Hepatocyte (in vitro differentiated cells): ENCODE data around the gene LHPP. TPM values are rescaled to one million over a fixed set of nuclear protein-coding genes. Genes with fewer than 3 reads are reported as not detected.

Experiments
- DNase-seq: peaks from one replicate; pipeline ENCODE4 v3.0.0-alpha.2; 2016; ENCODE audit warnings: low spot score
- H2AFZ ChIP-seq: fragments of 200-600 bp; sonication (generic); 2 replicates; pipeline ENCODE4 v1.6.0; 2016; ENCODE audit warnings: antibody characterized with exemption, mild to moderate bottlenecking
- H3K27ac ChIP-seq: fragments of 200-600 bp; sonication (generic); 2 replicates; pipeline ENCODE4 v1.5.1; 2016; ENCODE audit warnings: mild to moderate bottlenecking
- H3K27me3 ChIP-seq: fragments of 200-600 bp; sonication (generic); 2 replicates; pipeline ENCODE4 v1.6.1; 2016
- H3K36me3 ChIP-seq: fragments of 200-600 bp; sonication (generic); replicated peaks from 2 replicates; pipeline ENCODE4 v1.5.1; 2016; ENCODE audit warnings: low read depth; ENCODE audit not compliant: insufficient read depth
- H3K4me1 ChIP-seq: fragments of 200-600 bp; sonication (generic); 2 replicates; pipeline ENCODE4 v1.5.1; 2016; ENCODE audit warnings: mild to moderate bottlenecking, moderate library complexity; ENCODE audit not compliant: insufficient read depth
- H3K4me2 ChIP-seq: fragments of 200-600 bp; sonication (generic); 2 replicates; pipeline ENCODE4 v1.6.0; 2016
- H3K4me3 ChIP-seq: fragments of 200-600 bp; sonication (generic); 2 replicates; pipeline ENCODE4 v1.5.1; 2016; ENCODE audit warnings: mild to moderate bottlenecking
- H3K79me2 ChIP-seq: fragments of 200-600 bp; sonication (generic); 2 replicates; pipeline ENCODE4 v1.6.0; 2017; ENCODE audit warnings: mild to moderate bottlenecking
- H3K9me2 ChIP-seq: fragments of 200-600 bp; sonication (generic); replicated peaks from 2 replicates; pipeline ENCODE4 v1.6.0; 2017; ENCODE audit warnings: mild to moderate bottlenecking; ENCODE audit not compliant: insufficient read depth
- H3K9me3 ChIP-seq: fragments of 200-600 bp; sonication (generic); 2 replicates; pipeline ENCODE4 v1.5.1; 2016; ENCODE audit warnings: low read depth, mild to moderate bottlenecking
- H4K20me1 ChIP-seq: fragments of 200-600 bp; sonication (generic); 2 replicates; pipeline ENCODE4 v1.6.0; 2016; ENCODE audit warnings: mild to moderate bottlenecking; ENCODE audit not compliant: insufficient read depth, poor library complexity, severe bottlenecking
- EZH2 ChIP-seq: fragments of 200-600 bp; sonication (generic); IDR thresholded peaks from 2 replicates; pipeline ENCODE4 v1.6.1; 2016; ENCODE audit warnings: antibody characterized with exemption, mild to moderate bottlenecking, borderline replicate concordance
- EZH2phosphoT487 ChIP-seq: fragments of 200-600 bp; sonication (generic); IDR thresholded peaks from one replicate; pipeline ENCODE4 v1.6.1; 2018; ENCODE audit warnings: antibody characterized with exemption, mild to moderate bottlenecking, low read depth, moderate library complexity; ENCODE audit not compliant: unreplicated experiment, severe bottlenecking
- WGBS: methylation state at CpG from one replicate; pipeline ENCODE4 v1.1.6; 2016; ENCODE audit warnings: low lambda C conversion rate; ENCODE audit errors: missing lambda C conversion rate; 5-methylcytosine and 5-hydroxymethylcytosine counted together
- polyA plus RNA-seq: library from polyadenylated mRNA; unstranded; fragments of >200 nt; fragmentation: Nextera tagmentation; extraction: Ambion mirVana; gene quantifications from 2 replicates; pipeline ENCODE4 v1.2.1, GENCODE V29; 2016
- total RNA-seq: library from RNA; depleted of rRNA; stranded (reverse); fragments of >200 nt; gene quantifications from 2 replicates; pipeline ENCODE4 v1.2.3, GENCODE V29; 2014
- TF ChIP-seq, protein P1 (sequence below): fragments of 200-600 bp; sonication (generic); IDR thresholded peaks from 2 replicates; pipeline ENCODE4 v1.5.1; 2016; ENCODE audit warnings: antibody characterized with exemption, mild to moderate bottlenecking; ENCODE audit not compliant: poor library complexity

Gene LHPP
- total and polyA plus RNA-seq, 2 experiments from 2014 or later: 29.4 to 30.3 TPM

DNA sequence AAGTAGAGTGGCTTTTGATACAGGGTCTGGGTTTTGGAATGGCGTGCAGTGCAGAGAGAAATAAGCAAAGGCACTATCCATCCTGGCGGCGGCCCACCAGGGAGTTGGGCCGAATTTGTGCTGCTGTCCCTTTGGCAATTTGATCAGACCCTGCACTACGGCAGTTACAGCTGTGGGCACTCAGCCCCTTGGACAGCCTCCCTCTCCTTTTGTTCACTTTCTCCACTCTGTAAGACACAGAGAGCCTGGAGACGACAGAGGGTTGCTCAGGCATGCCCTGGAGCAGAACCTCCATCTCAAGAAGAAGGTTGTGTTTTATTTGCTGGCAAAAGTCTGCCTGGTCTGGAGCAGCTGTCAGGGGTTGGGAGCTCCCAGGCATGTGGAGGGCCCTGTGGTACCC, 55.8 kb downstream of the LHPP start:
- Histone ChIP-seq H3K27ac (no peak overlapping the region), H3K4me2 (no peak overlapping the region)

DNA sequence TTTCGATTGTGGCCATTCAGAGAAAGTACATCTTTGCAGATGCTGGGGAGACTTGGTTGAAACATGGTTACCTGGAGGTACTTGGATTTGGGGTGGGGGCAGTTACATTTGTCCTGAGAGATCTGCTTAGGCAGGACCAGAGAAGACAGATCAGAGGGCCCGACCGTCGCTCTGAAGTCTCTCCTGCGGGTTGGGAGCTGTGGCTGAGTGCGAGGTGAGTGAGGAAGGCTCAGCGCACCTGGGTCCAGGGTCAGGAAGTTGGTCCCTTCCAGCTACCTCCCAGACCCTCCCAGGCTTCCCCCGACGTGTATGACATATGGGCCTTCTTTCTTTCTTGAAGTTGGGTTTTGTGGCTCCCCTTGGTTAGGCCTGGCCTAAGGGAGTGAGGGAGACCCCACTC, 56.3 kb downstream of the LHPP start:
- 95% methylated on average over 9 of the region's 9 CpGs for WGBS
- Histone ChIP-seq H3K9me3 (no peaks in the 10 kb centered on the region), H3K27me3 (no peaks in the 10 kb centered on the region), H2AFZ (no peak overlapping the region), H3K79me2 (no peaks in the 10 kb centered on the region), H3K4me2 (no peak overlapping the region), H3K36me3 (no peaks in the 10 kb centered on the region), H4K20me1 (no peaks in the 10 kb centered on the region), H3K4me1 (peaks cover 4% of the 10 kb centered on the region), H3K4me3 (no peak overlapping the region), H3K9me2 (no peaks in the 10 kb centered on the region), H3K27ac (no peak overlapping the region)
- TF ChIP-seq, protein P1, sequence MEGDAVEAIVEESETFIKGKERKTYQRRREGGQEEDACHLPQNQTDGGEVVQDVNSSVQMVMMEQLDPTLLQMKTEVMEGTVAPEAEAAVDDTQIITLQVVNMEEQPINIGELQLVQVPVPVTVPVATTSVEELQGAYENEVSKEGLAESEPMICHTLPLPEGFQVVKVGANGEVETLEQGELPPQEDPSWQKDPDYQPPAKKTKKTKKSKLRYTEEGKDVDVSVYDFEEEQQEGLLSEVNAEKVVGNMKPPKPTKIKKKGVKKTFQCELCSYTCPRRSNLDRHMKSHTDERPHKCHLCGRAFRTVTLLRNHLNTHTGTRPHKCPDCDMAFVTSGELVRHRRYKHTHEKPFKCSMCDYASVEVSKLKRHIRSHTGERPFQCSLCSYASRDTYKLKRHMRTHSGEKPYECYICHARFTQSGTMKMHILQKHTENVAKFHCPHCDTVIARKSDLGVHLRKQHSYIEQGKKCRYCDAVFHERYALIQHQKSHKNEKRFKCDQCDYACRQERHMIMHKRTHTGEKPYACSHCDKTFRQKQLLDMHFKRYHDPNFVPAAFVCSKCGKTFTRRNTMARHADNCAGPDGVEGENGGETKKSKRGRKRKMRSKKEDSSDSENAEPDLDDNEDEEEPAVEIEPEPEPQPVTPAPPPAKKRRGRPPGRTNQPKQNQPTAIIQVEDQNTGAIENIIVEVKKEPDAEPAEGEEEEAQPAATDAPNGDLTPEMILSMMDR: no peak
- TF ChIP-seq EZH2phosphoT487 (no peak), EZH2 (no peak)
- no peak for DNase-seq

More for the DNA sequence above, 55.8 kb downstream of the LHPP start:
- no peak overlapping the region for H2AFZ ChIP-seq
- no peaks in the 10 kb centered on the region for H3K79me2 ChIP-seq
- 82% methylated on average over 6 of the region's 6 CpGs for WGBS
- H4K20me1 ChIP-seq: no peaks in the 10 kb centered on the region
- H3K4me3 ChIP-seq: no peak overlapping the region
- TF ChIP-seq, protein P1: no peak
- TF ChIP-seq EZH2 (no peak), EZH2phosphoT487 (no peak)
- H3K4me1 ChIP-seq: no peaks in the 10 kb centered on the region
- H3K27me3 ChIP-seq: no peaks in the 10 kb centered on the region
- H3K36me3 ChIP-seq: no peaks in the 10 kb centered on the region
- no peaks in the 10 kb centered on the region for H3K9me3 ChIP-seq
- no peak for DNase-seq
- no peaks in the 10 kb centered on the region for H3K9me2 ChIP-seq

DNA sequence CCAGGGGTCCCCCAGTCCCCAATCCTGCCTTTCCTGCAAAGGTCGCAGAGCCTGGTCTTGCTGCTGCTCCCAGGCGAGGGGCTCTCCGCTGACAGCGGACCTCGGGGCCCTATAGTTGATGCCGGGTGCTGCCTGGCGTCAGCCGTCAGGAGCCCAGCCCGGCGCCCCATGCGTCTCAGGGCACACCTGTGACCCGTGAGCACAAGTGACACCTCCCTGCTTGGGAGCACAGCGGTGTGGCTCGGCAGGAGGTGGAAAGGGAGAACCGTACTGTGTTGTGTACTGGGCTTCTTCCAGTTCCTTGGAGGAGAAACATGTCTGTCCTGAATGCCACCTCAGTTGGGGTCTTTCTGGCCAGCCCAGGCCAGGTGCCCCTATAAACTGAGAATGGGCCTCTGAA, 56.7 kb downstream of the LHPP start:
- 94% methylated on average over 15 of the region's 15 CpGs for whole genome bisulfite sequencing
- Histone ChIP-seq H3K36me3 (no peaks in the 10 kb centered on the region), H4K20me1 (no peaks in the 10 kb centered on the region), H3K9me3 (no peaks in the 10 kb centered on the region), H3K4me3 (no peak overlapping the region), H3K79me2 (no peaks in the 10 kb centered on the region), H3K9me2 (no peaks in the 10 kb centered on the region), H3K27ac (no peak overlapping the region), H2AFZ (no peak overlapping the region), H3K4me1 (peaks cover 8% of the 10 kb centered on the region), H3K4me2 (no peak overlapping the region), H3K27me3 (no peaks in the 10 kb centered on the region)
- TF ChIP-seq EZH2phosphoT487 (no peak), EZH2 (no peak)
- TF ChIP-seq, protein P1: no peak
- DNase-seq: no peak
